ENCODE data around the gene PTRH1.

Gene PTRH1

DNA sequence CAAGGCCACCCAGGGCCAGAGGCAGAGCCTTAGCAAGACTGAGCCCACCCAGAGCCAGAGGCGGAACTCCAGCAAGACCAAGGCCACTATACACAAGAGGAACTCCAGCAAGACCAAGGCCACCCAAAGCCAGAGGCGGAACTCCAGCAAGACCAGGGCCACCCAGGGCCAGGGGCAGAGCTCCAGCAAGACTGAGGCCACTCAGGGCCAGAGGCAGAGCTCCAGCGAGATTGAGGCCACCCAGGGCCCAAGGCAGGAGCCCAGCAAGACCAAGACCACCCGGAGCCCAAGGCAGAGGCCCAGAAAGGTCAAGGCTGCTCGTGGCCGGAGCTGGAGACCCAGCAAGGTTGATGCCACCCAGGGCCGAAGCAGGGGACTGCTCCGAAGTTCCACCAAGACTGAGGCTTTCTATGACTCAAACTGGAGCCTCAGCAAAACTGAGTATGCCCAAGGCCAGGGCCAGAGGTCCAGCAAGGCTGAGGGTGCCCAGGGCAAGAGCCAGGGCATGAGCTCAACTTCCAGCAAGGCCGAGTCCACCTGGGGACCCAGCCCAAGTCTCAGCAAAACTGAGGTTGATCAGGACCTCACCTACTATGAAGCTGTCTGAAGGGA is 15.4 kb upstream of the PTRH1 start:
- H3K27ac Mint-ChIP-seq, result no peak overlapping the region
- H3K4me1 Mint-ChIP-seq (ENCODE audit: low read depth), result peaks cover 17% of the 10 kb centered on the region
- H3K27me3 Mint-ChIP-seq, result no peaks in the 10 kb centered on the region
- H3K9me3 Mint-ChIP-seq, result no peaks in the 10 kb centered on the region
- H3K36me3 Mint-ChIP-seq (ENCODE audit: low read depth), result peaks cover 5% of the 10 kb centered on the region
- no peak overlapping the region for H3K4me3 Mint-ChIP-seq

DNA sequence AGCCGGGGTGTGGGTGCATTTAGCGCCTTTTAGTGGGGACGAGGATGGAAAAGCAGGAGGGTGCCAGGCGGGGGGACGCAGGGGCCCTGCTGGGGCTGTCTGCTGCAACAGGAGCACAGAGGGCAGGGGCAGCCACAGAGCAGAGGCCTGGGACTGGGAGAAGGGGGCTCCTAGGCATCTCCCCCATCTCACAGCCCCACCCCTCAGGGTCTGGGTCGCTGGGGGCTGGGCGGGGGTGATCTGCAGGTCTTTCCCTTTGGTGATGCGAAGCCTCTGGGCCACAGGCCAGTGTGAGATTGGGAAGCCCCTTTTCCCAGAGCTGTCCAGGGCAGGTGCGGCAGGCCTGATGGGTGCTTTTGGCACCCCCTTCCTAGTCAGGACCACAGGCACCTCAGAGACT is 14.8 kb upstream of the PTRH1 start:
- no peaks in the 10 kb centered on the region for H3K27me3 Mint-ChIP-seq
- H3K36me3 Mint-ChIP-seq (ENCODE audit: low read depth), result peaks cover 5% of the 10 kb centered on the region
- no peaks in the 10 kb centered on the region for H3K9me3 Mint-ChIP-seq
- H3K4me3 Mint-ChIP-seq, result no peak overlapping the region
- H3K27ac Mint-ChIP-seq, result no peak overlapping the region
- peaks cover 12% of the 10 kb centered on the region for H3K4me1 Mint-ChIP-seq (ENCODE audit: low read depth)

DNA sequence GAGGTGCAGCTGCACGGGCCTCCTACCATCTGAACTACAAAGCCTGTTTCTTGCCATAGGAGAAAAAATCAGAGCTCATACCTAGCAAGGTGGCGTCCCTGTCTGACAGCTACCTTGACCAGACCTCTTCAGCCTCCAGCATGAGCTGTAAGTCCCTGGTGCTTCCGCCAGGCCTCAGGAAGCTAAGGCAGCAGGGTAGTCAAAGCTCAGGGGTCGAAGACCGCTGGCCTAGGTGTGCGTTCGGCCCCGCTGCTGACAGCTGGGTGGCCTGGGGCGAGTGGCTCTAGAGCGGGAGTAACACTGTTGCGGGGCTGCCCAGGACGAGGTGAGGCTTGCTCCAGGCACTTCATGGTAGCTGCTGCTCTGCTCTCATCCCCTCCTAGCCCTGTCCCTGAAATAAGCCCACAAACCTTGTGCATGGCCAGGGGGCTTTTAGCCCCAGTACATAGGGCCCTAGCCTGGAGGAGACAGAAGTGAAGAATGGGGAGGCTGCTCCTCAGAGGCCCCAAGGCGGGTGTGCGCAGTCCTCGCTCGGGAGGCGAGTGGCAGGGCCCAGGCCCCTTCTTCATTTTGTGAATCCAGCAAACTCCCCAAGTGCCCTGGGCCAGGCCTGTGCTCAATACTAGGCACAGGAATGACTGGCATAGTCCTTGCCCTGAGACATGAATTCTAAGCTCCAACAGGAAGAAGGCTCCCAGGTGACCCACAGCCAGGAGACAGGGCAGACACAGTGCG is 14.2 kb upstream of the PTRH1 start:
- Mint-ChIP-seq H3K36me3 (ENCODE audit: low read depth) (peaks cover 5% of the 10 kb centered on the region), H3K27ac (no peak overlapping the region), H3K4me1 (ENCODE audit: low read depth) (peaks cover 11% of the 10 kb centered on the region), H3K27me3 (no peaks in the 10 kb centered on the region), H3K9me3 (no peaks in the 10 kb centered on the region), H3K4me3 (no peak overlapping the region)

DNA sequence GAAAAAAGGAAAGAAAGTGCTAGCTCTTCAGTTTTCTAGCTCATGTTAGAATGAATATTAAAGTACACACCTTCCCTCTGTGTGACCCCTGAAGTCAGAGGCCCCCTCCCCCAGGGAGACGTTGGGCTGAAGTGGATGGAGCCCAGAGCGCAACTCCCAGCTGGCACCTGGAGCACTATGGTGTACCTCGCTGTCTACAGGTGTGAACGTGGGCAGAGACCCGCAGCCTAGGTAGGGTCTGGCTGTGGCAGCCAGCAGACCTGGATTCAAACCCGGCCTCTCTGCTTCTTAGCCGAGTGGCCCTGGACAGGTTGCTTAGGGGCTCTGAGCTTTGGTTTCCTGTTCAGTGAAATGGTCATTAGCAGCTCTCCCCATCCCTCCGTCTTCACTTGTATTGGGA is 13.3 kb upstream of the PTRH1 start:
- Mint-ChIP-seq H3K36me3 (ENCODE audit: low read depth) (peaks cover 5% of the 10 kb centered on the region), H3K27me3 (no peaks in the 10 kb centered on the region), H3K4me1 (ENCODE audit: low read depth) (peaks cover 3% of the 10 kb centered on the region), H3K4me3 (no peak overlapping the region), H3K9me3 (no peaks in the 10 kb centered on the region), H3K27ac (no peak overlapping the region)

DNA sequence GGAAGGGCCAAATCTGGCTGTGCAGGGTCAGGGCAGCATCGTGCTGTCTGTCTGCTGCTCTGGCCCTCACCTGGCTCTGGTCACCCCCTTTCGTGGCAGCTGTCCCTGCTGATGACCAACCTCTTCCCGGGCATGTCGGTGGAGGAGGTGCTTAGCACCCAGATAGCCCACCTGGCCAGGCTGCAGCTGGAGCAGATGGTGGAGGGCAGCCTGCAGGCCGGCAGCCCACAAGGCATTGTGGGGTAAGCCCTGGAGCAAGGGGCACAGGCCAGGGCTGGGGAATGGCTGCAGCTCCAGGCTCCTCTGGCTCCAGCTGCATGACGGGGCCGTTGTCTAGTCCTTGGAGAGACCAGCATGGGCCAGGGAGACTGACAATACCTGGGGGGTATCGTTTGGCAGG is 11.4 kb upstream of the PTRH1 start:
- Mint-ChIP-seq H3K27me3 (no peaks in the 10 kb centered on the region), H3K27ac (no peak overlapping the region), H3K9me3 (no peaks in the 10 kb centered on the region), H3K4me3 (no peak overlapping the region), H3K36me3 (ENCODE audit: low read depth) (peaks cover 2% of the 10 kb centered on the region), H3K4me1 (ENCODE audit: low read depth) (no peaks in the 10 kb centered on the region)

DNA sequence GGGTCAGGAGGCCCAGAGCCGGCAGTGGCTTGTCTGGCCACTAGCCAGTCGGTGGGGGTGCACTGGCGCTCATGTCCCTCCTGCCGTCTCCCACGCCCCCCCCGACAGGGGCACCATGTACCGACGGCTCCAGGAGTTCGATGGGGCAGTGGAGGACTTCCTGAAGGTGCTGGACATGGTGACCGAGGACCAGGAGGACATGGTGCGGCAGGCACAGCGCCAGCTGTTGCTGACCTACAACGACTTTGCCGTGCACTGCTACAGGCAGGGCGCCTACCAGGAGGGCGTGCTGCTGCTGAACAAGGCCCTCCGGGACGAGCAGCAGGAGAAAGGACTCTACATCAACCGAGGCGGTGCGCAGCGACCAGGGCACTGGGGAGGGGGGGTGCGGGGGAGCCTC is 8.5 kb upstream of the PTRH1 start:
- Mint-ChIP-seq H3K4me1 (ENCODE audit: low read depth) (peaks cover 21% of the 10 kb centered on the region), H3K9me3 (no peaks in the 10 kb centered on the region), H3K27me3 (no peaks in the 10 kb centered on the region), H3K27ac (no peak overlapping the region), H3K36me3 (ENCODE audit: low read depth) (no peaks in the 10 kb centered on the region), H3K4me3 (no peak overlapping the region)

DNA sequence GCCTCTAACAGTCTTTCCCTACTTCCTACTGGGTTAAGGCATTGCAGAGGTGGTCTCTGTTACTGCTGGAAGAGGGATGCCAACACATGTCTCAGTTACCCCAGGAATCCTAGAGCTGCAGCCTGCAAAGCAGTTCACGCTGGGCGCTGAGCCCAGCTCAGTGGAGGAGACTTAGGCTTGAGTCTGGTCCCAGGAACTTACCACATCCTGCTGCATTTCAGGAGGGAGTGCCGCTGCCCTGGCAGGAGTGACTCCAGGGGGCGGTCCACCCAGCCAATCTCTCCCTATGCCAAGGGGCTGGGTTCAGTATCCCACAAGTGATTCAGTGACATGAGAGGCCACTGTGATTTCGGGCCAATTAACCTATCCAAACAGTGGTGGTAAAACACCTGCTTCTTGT is 8.0 kb upstream of the PTRH1 start:
- Mint-ChIP-seq H3K9me3 (no peaks in the 10 kb centered on the region), H3K27me3 (no peaks in the 10 kb centered on the region), H3K36me3 (ENCODE audit: low read depth) (no peaks in the 10 kb centered on the region), H3K27ac (no peak overlapping the region), H3K4me1 (ENCODE audit: low read depth) (peaks cover 21% of the 10 kb centered on the region), H3K4me3 (no peak overlapping the region)

DNA sequence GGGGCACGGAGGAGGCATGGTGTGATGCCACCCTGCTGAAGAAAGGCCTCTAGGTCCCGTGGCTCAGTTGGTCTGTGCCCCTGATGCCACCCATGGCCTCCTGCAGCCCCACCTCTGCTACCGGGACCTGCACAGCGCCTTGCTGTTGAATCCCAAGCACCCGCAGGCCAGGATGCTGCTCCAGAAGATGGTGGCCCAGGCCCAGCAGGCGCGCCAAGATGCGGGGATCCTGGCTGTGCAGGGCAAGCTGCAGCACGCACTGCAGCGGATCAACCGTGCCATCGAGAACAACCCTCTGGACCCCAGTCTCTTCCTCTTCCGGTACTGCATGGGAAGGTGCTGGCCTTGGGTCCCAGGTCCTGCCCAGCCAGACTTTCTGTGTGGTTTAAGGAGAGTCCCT is 7.5 kb upstream of the PTRH1 start:
- Mint-ChIP-seq H3K4me1 (ENCODE audit: low read depth) (peaks cover 21% of the 10 kb centered on the region), H3K27me3 (no peaks in the 10 kb centered on the region), H3K27ac (no peak overlapping the region), H3K36me3 (ENCODE audit: low read depth) (no peaks in the 10 kb centered on the region), H3K4me3 (no peak overlapping the region), H3K9me3 (no peaks in the 10 kb centered on the region)

DNA sequence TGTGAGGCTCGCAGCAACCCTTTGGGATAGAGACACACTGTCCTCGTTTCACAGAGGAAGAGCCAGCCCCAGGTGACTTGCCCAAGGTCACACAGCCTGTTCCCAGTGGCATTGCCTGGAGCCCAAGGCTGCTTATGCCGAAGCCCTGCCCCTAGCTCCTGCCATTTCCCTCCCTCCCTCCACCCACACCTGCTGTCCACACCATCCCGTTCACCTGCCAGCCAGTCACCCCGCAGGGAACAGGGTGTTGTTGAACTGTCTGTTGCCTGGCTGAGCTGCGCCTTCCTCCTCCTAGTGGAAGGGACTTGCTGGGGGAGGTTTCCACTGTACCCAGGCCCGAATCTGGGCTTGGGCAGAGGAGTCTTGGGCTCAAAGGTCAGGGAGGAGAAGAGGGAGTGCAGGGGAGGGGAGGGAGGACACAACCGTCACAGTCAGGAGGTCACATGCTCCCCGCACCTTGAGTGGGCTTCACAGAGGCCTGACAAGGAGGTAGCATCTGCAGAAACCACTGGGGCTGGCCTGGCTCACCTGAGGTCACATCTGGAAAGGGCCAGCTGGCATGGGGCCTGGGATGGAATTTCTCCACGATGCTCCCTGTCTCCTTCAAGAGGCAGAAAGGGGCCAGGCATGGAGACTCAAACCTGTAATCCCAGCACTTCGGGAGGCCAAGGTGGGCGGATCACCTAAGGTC is 6.7 kb upstream of the PTRH1 start:
- H3K36me3 Mint-ChIP-seq (ENCODE audit: low read depth), result no peaks in the 10 kb centered on the region
- H3K9me3 Mint-ChIP-seq, result no peaks in the 10 kb centered on the region
- H3K4me3 Mint-ChIP-seq, result no peak overlapping the region
- H3K27me3 Mint-ChIP-seq, result no peaks in the 10 kb centered on the region
- peaks cover 21% of the 10 kb centered on the region for H3K4me1 Mint-ChIP-seq (ENCODE audit: low read depth)
- no peak overlapping the region for H3K27ac Mint-ChIP-seq

DNA sequence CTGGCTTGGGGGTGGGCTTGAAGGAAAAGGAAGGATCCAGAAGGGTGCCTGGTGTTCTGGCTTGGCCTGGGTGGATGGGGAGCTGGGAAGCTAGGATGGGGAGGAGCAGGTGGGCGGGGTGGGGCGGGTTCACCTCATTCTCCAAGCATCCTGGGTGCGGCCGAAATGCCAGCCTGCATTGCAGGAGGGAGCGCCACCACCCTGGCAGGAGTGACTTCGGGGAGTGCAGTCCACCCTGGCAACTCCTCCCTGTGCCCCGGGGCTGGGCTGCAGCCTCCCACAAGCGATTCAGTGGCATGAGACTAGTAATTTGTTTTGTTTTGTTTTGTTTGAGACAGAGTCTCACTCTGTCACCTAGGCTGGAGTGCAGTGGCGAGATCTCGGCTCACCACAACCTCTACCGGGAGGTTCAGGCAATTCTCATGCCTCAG is 5.9 kb upstream of the PTRH1 start:
- no peak overlapping the region for H3K27ac Mint-ChIP-seq
- H3K4me3 Mint-ChIP-seq, result no peak overlapping the region
- no peaks in the 10 kb centered on the region for H3K27me3 Mint-ChIP-seq
- no peaks in the 10 kb centered on the region for H3K36me3 Mint-ChIP-seq (ENCODE audit: low read depth)
- no peaks in the 10 kb centered on the region for H3K9me3 Mint-ChIP-seq
- H3K4me1 Mint-ChIP-seq (ENCODE audit: low read depth), result peaks cover 21% of the 10 kb centered on the region

DNA sequence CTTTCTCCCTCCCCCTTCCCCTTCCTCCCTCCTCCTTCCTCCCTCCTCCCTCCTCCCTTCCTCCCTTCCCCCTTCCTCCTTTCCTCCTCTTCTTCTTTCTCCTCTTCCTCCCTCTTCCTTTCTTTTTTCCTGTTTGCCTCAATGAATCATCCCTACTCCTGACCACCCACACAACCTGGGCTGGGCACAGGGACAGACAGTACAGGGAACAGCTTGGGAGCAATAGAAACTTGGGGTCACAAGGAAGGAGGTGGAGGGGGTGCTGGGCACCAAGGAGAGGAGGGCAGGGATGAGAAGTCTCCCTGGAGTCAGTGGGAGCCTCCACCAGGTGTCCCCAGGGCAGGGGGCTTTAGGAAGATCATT is 5.4 kb upstream of the PTRH1 start:
- no peak overlapping the region for H3K4me3 Mint-ChIP-seq
- no peaks in the 10 kb centered on the region for H3K27me3 Mint-ChIP-seq
- H3K9me3 Mint-ChIP-seq, result no peaks in the 10 kb centered on the region
- peak overlapping the region; percentile 61 for H3K27ac Mint-ChIP-seq
- H3K36me3 Mint-ChIP-seq (ENCODE audit: low read depth), result no peaks in the 10 kb centered on the region
- H3K4me1 Mint-ChIP-seq (ENCODE audit: low read depth), result peaks cover 27% of the 10 kb centered on the region

DNA sequence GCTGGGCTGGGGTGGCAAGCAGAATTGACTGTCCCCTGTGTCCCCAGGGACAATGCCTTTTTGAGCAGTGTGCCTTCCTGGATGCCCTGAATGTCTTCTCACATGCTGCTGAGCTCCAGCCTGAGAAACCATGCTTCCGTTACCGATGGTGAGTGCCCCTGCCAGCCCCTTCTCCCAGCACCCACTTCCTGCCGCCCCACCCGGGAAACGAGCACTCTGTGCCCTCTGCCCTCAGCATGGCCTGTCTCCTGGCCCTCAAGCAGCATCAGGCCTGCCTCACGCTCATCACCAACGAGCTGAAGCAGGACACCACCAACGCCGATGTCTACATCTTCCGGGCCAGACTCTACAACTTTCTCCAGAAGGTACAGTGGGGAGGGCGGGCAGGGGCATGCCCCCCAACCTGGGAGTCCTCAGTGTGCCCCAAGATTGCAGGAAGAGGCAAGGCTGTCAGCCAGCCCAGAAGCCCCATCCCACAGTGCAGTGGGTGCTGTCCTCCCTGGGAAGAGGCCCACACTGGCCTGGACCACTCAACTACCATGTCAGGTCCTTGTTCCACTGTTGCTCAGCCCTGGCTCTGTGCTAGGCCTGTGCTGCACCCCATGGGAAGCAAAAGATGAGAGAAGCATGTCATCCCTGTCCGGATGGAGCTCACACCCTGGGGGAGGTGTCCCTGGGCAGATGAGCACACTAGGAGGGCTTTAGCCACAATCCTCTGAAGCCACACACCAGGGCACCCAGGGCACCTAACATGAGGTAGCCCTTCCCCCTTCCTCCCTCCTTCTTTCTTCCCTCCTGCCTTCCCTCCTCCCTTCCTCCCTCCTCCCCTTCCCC is 4.8 kb upstream of the PTRH1 start:
- H3K4me3 Mint-ChIP-seq, result peak overlapping the region; percentile 46
- peaks cover 28% of the 10 kb centered on the region for H3K4me1 Mint-ChIP-seq (ENCODE audit: low read depth)

DNA sequence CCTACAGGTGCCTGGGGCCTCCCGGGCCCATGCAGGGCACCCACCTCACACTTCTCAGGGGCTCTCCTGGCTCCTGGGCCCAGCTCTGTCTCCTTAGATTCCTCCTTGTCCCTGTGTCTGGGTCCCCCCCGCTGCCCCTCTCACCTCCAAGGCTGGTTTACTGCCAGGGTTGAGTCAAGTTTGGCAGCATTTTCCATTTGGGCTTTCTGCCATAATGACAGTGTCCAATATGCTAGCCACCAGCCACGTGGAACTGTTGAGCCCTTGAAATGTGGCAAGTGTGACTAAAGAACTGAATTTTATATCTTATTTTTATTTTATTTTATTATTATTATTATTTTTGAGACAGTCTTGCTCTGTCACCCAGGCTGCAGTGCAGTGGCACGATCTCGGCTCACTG is 2.3 kb upstream of the PTRH1 start:
- Mint-ChIP-seq H3K36me3 (ENCODE audit: low read depth) (no peaks in the 10 kb centered on the region), H3K27me3 (no peaks in the 10 kb centered on the region), H3K4me3 (no peak overlapping the region), H3K4me1 (ENCODE audit: low read depth) (peaks cover 32% of the 10 kb centered on the region), H3K27ac (no peak overlapping the region), H3K9me3 (no peaks in the 10 kb centered on the region)

More for the DNA sequence above, 4.8 kb upstream of the PTRH1 start:
- no peaks in the 10 kb centered on the region for H3K9me3 Mint-ChIP-seq
- H3K27ac Mint-ChIP-seq, result peak overlapping the region; percentile 89
- H3K36me3 Mint-ChIP-seq (ENCODE audit: low read depth), result no peaks in the 10 kb centered on the region
- H3K27me3 Mint-ChIP-seq, result no peaks in the 10 kb centered on the region

DNA sequence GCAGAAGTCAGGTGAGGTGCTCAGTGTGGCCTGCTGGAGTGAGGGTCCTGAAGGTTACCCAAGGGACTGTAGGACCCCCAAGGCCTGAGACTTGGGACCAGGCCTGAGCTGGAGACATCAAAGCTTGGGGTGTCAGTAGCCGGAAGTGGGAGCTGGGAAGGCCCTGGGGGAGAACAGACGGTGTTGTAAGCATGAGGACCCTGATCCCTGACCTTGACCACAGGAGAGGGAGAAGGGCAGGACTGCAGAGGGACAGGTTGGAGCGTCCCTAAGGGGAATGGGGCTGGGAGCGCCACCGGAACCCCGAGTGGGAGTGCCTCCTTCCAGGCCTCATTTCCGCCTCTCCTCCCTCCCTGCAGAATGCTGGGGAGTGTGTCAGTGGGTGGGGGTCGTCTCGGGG is 949 bp upstream of the PTRH1 start:
- Mint-ChIP-seq H3K4me3 (peak overlapping the region; percentile 100), H3K27ac (peak overlapping the region; percentile 97), H3K4me1 (ENCODE audit: low read depth) (peaks cover 35% of the 10 kb centered on the region), H3K36me3 (ENCODE audit: low read depth) (peaks cover 4% of the 10 kb centered on the region), H3K27me3 (no peaks in the 10 kb centered on the region), H3K9me3 (no peaks in the 10 kb centered on the region)

DNA sequence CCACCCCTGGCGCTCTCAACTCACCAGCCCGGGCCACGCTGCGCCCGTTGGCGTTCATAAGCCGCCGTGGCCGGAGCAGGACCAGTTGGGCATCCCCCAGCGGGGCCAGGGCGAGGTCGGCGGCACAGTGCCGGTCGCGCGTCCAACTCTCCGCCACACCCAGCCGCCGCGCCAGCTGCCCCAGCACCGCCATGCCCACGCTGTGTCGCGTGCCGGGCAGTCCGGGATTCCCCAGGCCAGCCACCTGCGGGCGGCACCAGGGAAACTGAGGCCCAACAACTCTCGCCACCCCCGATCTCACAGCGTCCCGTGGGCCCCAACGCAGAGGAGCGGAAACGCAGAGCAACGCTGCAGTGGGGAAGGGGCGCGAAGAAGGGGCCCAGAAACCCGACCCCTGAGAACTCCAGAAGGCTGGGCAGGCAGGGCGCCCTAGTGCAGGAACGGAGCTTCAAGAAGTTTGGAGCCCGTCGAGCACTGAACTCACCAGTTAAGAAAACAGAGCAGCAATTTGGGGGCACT is 453 bp downstream of the PTRH1 start:
- H3K9me3 Mint-ChIP-seq, result no peaks in the 10 kb centered on the region
- H3K4me1 Mint-ChIP-seq (ENCODE audit: low read depth), result peaks cover 33% of the 10 kb centered on the region
- peaks cover 4% of the 10 kb centered on the region for H3K36me3 Mint-ChIP-seq (ENCODE audit: low read depth)
- peak overlapping the region; percentile 100 for H3K4me3 Mint-ChIP-seq
- H3K27me3 Mint-ChIP-seq, result no peaks in the 10 kb centered on the region
- peak overlapping the region; percentile 97 for H3K27ac Mint-ChIP-seq
